Measurements from ENCODE around the gene SFRP2. TPM values are rescaled to one million over a fixed set of nuclear protein-coding genes. Genes with fewer than 3 reads are reported as not detected.

The SFRP2 gene
- total and polyA plus RNA-seq, 10 of the 15 experiments (the other 5 are each of a cell fraction or from before 2014, with no cell fraction given) = 0.11 to 0.33 (median 0.16) TPM; not detected in 7

GRCh38 chr4:153838564-153838963, 49.7 kb upstream of the SFRP2 start:
- intact Hi-C loops (cut with micrococcal nuclease; ENCODE audit: unreplicated experiment) = no loop called here
- FAIRE-seq (no peak), DNase-seq (ENCODE audit: low read depth, low spot score) (no peak), ATAC-seq (no peak)
- ChIA-PET RAD21 (ENCODE audit: unreplicated experiment) (no interaction called here), CTCF (no interaction called here), POLR2A (no interaction called here), SMC1A (ENCODE audit: uncharacterized antibody, unreplicated experiment) (interaction anchor here (2.4 kb wide), 1 partner anchor 21 kb away, joined by 5 read pairs; no protein-coding TSS in a partner anchor)
- no peak overlapping the region for H3K4me3 ChIP-seq
- BruUV-seq (replicated peaks) = no TSS peak
- no peaks in the 10 kb centered on the region for H4K20me1 ChIP-seq (ENCODE audit: control insufficient read depth, insufficient read depth)
- H3K27ac ChIP-seq (ENCODE audit: control insufficient read depth, insufficient read depth) = no peak overlapping the region
- no peaks in the 10 kb centered on the region for H3K79me2 ChIP-seq (ENCODE audit: control insufficient read depth, insufficient read depth, low read length)
- no peaks in the 10 kb centered on the region for H3K36me3 ChIP-seq (ENCODE audit: control insufficient read depth in 2 of 2, insufficient read depth in 2 of 2, low read length in 1 of 2)
- H2AFZ ChIP-seq (ENCODE audit: control insufficient read depth, low read depth, low read length) = no peak overlapping the region
- no peak overlapping the region for H3K4me2 ChIP-seq (ENCODE audit: control insufficient read depth, insufficient read depth)
- in situ Hi-C loops (cut with MboI) = no loop called here
- TF ChIP-seq E2F8 (IDR thresholded peaks at IDR 0.05; ENCODE audit: low read depth, partially characterized antibody) = no peak
- TF ChIP-seq RB1 (IDR thresholded peaks at IDR 0.05; ENCODE audit: borderline replicate concordance) = no peak
- TF ChIP-seq POLR2AphosphoS2 (IDR thresholded peaks at IDR 0.05; ENCODE audit: low read depth, low read length) = no peak
- TF ChIP-seq DPF2 (IDR thresholded peaks at IDR 0.05) = no peak
- no peak for TF ChIP-seq LARP7 (IDR thresholded peaks at IDR 0.05)
- no peak for TF ChIP-seq ZZZ3 (IDR thresholded peaks at IDR 0.05; ENCODE audit: control insufficient read depth, insufficient read length, low read depth)
- no peak for TF ChIP-seq BRCA1 (IDR thresholded peaks at IDR 0.05; ENCODE audit: low read depth, low read length)
- no peak for TF ChIP-seq NKRF (conservative IDR thresholded peaks at IDR 0.05)
- 25% methylated on average over 3 of the region's 3 CpGs for WGBS (ENCODE audit: insufficient coverage, insufficient replicate concordance, low lambda C conversion rate, missing lambda C conversion rate)
- H3K27me3 ChIP-seq (replicated peaks in 1 of 2; ENCODE audit: control insufficient read depth in 2 of 2, insufficient read depth in 2 of 2, low read length in 1 of 2) = no peaks in the 10 kb centered on the region
- H3K9ac ChIP-seq (ENCODE audit: control insufficient read depth, insufficient read depth, low read length) = no peak overlapping the region
- H3K4me1 ChIP-seq (ENCODE audit: control insufficient read depth, insufficient read depth, low read length) = no peaks in the 10 kb centered on the region
- H3K9me3 ChIP-seq (replicated peaks; ENCODE audit: control insufficient read depth, insufficient read depth, low read length) = no peaks in the 10 kb centered on the region
